ENCODE data around the gene FUT7.

DNA sequence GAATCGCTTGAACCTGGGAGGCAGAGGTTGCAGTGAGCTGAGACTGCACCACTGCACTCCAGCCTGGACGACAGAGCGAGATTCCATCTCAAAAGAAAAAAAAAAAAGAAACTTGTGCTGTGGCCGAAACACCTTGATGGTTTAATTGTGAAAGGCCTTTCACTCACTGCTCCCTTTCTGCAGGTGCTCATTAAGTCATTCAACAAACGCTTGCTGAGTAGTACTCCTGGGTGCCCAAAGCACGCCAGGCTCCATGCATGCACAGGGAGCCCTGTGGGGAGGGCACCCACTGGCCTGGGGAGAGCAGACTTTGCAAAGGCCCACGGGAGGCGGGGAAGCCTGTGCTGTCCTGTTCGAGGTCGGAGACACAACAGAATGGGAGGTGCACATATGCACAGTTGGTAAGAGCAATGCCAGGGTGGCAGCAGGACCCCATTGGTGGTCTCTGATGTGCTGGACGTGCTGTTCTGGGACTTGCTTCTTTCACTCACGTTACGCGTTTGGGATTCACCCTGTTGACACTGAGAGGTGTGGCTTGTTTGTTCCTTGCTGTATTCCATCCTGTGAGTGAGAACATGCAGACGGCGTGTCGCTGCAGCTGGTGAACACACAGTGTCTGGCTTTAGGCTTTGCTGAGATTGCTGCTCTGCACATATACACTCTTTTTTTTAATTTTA, 25.0 kb upstream of the FUT7 start:
- TF ChIP-seq, protein P1, sequence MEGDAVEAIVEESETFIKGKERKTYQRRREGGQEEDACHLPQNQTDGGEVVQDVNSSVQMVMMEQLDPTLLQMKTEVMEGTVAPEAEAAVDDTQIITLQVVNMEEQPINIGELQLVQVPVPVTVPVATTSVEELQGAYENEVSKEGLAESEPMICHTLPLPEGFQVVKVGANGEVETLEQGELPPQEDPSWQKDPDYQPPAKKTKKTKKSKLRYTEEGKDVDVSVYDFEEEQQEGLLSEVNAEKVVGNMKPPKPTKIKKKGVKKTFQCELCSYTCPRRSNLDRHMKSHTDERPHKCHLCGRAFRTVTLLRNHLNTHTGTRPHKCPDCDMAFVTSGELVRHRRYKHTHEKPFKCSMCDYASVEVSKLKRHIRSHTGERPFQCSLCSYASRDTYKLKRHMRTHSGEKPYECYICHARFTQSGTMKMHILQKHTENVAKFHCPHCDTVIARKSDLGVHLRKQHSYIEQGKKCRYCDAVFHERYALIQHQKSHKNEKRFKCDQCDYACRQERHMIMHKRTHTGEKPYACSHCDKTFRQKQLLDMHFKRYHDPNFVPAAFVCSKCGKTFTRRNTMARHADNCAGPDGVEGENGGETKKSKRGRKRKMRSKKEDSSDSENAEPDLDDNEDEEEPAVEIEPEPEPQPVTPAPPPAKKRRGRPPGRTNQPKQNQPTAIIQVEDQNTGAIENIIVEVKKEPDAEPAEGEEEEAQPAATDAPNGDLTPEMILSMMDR (IDR thresholded peaks at IDR 0.05) = no peak
- no peak for TF ChIP-seq POLR2A (IDR thresholded peaks at IDR 0.05)
